AG04450 (cell line): Measurements from ENCODE around the gene BCL2L15. TPM values are rescaled to one million over a fixed set of nuclear protein-coding genes. Genes with fewer than 3 reads are reported as not detected.

Source experiments
- CTCF ChIA-PET: fragments of 300-600, 350-600 bp; formaldehyde crosslinking; extraction: SDS; loops from one replicate; lab custom pipeline; 2022; ENCODE audit warnings: antibody characterized with exemption, inconsistent platforms; lab: Charles Lee
- POLR2A ChIA-PET: fragments of 350-600 bp; formaldehyde crosslinking; extraction: SDS; loops from one replicate; lab custom pipeline; 2021; ENCODE audit warnings: antibody characterized with exemption, inconsistent platforms; lab: Yijun Ruan, JAX
- DNase-seq: peaks from one replicate; pipeline ENCODE4 v3.0.0-alpha.2; 2011; ENCODE audit warnings: low read depth, low spot score
- H3K27ac ChIP-seq: one replicate; pipeline ENCODE4 v1.5.1; 2012; ENCODE audit warnings: low read depth, low read length, control low read depth
- H3K27me3 ChIP-seq: one replicate; pipeline ENCODE4 v1.6.0; 2012; ENCODE audit warnings: low read length; ENCODE audit not compliant: control insufficient read depth, insufficient read depth
- H3K4me3 ChIP-seq: 2 replicates; pipeline ENCODE4 v1.5.1; 2011; ENCODE audit warnings: mild to moderate bottlenecking, low read depth, low read length, control low read depth
- H3K9me3 ChIP-seq: 2 replicates; pipeline ENCODE4 v1.5.1; 2012; ENCODE audit warnings: low read length; ENCODE audit not compliant: control insufficient read depth, insufficient read depth
- CTCF ChIP-seq: IDR thresholded peaks from 2 replicates; pipeline ENCODE4 v1.5.1; 2011; ENCODE audit warnings: low read depth, low read length, control low read depth, inconsistent platforms
- polyA plus RNA-seq: library from polyadenylated mRNA; depleted of rRNA; stranded (reverse); fragments of >200 nt; gene quantifications from 2 replicates; pipeline ENCODE4 v1.2.3, GENCODE V29; 2011

BCL2L15 gene
- polyA plus RNA-seq, 1 experiment, result 0.12 TPM

DNA sequence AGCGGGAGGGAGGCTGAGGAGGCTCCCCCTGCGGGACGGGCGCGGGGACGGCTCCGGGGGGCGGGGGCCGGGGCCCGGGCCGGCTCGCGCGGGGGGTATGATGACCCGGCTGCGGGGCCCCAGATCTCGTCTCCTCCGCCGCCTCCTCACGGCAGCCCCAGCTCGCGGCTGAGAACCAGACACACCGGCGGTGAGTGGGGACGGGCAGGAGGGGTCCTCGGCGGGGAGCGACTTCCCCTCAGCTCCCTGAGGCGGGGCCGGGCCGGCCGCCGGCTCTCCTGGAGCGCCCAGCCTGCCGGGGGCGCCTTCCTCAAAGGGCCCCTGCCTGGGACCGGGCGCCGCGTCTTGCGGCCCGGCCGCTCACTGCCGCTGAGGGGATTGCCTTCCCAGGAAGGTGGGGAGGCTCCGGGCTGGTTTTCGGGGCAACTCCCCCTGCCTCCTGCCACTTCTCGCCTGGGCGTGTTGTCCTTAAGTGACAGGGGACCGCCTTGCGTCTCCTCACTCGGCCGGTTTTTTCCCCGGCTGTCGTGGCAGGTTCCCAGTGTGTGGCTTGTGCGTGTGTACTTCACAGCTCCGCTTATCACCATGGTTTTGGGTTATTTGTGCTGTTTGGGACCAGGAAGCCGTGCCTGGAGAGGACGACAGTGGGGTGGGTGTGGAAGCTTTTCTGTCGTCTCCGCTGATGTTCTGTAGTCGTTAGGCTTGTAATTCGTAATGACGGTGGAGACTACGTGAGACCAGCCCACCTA is 42.5 kb upstream of the BCL2L15 start:
- POLR2A ChIA-PET, result interaction anchor here (0.7 to 4.0 kb wide), 9 partner anchors 17 to 118 kb away, joined by 3 to 54 read pairs (median 4); partner anchors contain the start of genes AP4B1, DCLRE1B, OLFML3 and RSBN1

DNA sequence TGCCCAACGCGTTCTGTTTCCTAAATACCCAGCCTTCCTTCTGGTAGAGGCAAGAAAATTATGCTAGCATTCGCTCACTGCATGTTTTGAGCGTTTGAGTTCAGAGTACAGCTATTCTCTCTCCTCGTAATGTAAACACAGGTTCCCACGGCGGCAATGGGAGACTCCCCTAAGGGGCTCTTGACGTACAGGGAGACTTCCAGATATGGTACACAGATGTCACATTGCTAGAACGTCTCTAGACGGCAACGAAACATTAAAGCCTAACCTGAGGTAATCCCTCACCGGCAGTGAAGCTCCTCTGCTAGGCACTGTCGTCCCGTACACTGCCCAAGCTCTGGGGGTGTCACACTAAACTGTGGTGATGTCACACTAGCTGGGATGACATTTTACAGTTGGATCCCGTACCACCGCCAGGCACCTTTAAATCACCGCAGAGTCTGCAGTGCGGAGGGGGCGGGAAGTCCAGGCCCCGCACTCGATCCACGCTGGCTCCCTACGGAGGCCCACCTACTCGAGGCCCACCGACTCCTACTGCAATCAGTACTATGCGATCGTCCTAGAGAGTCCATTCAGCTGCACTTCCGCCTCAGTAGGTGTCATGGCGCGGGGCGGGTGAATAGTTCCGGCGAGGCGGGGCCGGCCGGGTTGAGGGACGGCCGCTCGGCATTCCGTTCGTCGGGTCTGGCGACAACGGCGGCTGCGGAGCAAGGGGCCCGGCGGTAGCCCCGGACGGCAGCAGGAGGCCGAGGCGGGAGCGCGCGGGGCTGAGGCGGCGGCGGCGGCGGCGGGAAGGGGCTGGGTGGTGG is 41.8 kb upstream of the BCL2L15 start, which contains the start of gene HIPK1:
Gene HIPK1 (plus strand): TSS at position 384 of the 809 bp plus-strand sequence.
- H3K27ac ChIP-seq, result peak within 1 kb of the TSS; percentile 82
- H3K4me3 ChIP-seq, result peak within 1 kb of the TSS; percentile 98
- ChIA-PET CTCF (interaction anchor here (0.7 to 5.7 kb wide), 11 partner anchors 16 to 94 kb away, joined by 3 to 31 read pairs (median 4); partner anchors contain the start of genes AP4B1 and DCLRE1B), POLR2A (interaction anchor here (1.0 to 4.0 kb wide), 5 partner anchors 16 to 117 kb away, joined by 3 to 54 read pairs (median 4); partner anchors contain the start of genes AP4B1, DCLRE1B, OLFML3 and RSBN1)
- H3K27me3 ChIP-seq, result no peaks in the 10 kb centered on the region
- no peak for TF ChIP-seq CTCF
- H3K9me3 ChIP-seq, result no peaks in the 10 kb centered on the region; the same call in 1 of the 2 replicates
- DNase-seq, result peak; percentile 65

More for the DNA sequence above, 42.5 kb upstream of the BCL2L15 start:
- H3K27ac ChIP-seq, result peak overlapping the region; percentile 74
- DNase-seq, result no peak
- no peaks in the 10 kb centered on the region for H3K27me3 ChIP-seq
- CTCF ChIA-PET, result interaction anchor here (0.7 to 5.7 kb wide), 14 partner anchors 17 to 1214 kb away, joined by 3 to 31 read pairs (median 4); partner anchors contain the start of genes AP4B1 and DCLRE1B
- no peak for TF ChIP-seq CTCF
- no peaks in the 10 kb centered on the region; the same call in 1 of the 2 replicates for H3K9me3 ChIP-seq
- H3K4me3 ChIP-seq, result peak overlapping the region; percentile 98

- Histone ChIP-seq H3K9me3 (no peaks in the 10 kb centered on the region; the same call in 1 of the 2 replicates), H3K27me3 (peaks cover 1% of the 10 kb centered on the region), H3K27ac (peak overlapping the region; percentile 82), H3K4me3 (peak overlapping the region; percentile 98)
- CTCF ChIA-PET, result interaction anchor here (0.9 to 5.7 kb wide), 4 partner anchors 18 to 93 kb away, joined by 3 to 31 read pairs (median 16); partner anchors contain the start of genes AP4B1 and DCLRE1B
- POLR2A ChIA-PET, result interaction anchor here (1.2 to 4.0 kb wide), 4 partner anchors 16 to 51 kb away, joined by 3 to 54 read pairs (median 6); partner anchors contain the start of genes AP4B1, DCLRE1B and OLFML3
- no peak for DNase-seq
- TF ChIP-seq CTCF, result no peak
Observed at GRCh38 chr1:113928187-113928930, 41.0 kb upstream of the BCL2L15 start.

- Histone ChIP-seq H3K9me3 (no peaks in the 10 kb centered on the region), H3K4me3 (no peak overlapping the region), H3K27me3 (peaks cover 7% of the 10 kb centered on the region), H3K27ac (no peak overlapping the region)
- no peak for DNase-seq
- CTCF ChIA-PET, result no interaction called here
- POLR2A ChIA-PET, result interaction anchor here (0.6 to 0.7 kb wide), 3 partner anchors 10 to 1334 kb away, joined by 3 to 6 read pairs (median 5); no protein-coding TSS in a partner anchor
- no peak for TF ChIP-seq CTCF
Observed at GRCh38 chr1:113924473-113924872, 37.1 kb upstream of the BCL2L15 start.
